Ascending aorta (tissue), 2 donors: ENCODE measurements around the gene STK4. TPM values are rescaled to one million over a fixed set of nuclear protein-coding genes. Genes with fewer than 3 reads are reported as not detected.

Experiments used
- DNase-seq, 2 donors: peaks; one replicate each; pipeline ENCODE4 v3.0.0-alpha.2; 2019; ENCODE audit warnings: low spot score in 2 of 2
- H3K27ac ChIP-seq, 2 donors: fragments of 200-600 bp; sonication (generic); one replicate each; pipeline ENCODE4 v1.5.1; 2016 to 2017; ENCODE audit warnings: mild to moderate bottlenecking in 1 of 2
- H3K27me3 ChIP-seq: fragments of 200-600 bp; sonication (generic); one replicate; pipeline ENCODE4 v1.5.1; 2017
- H3K36me3 ChIP-seq, 2 donors: fragments of 200-600 bp; sonication (generic); one replicate each; pipeline ENCODE4 v1.5.1; 2016
- H3K4me1 ChIP-seq, 2 donors: fragments of 200-600 bp; sonication (generic); one replicate each; pipeline ENCODE4 v1.5.1; 2016 to 2017; ENCODE audit warnings: mild to moderate bottlenecking in 1 of 2
- H3K4me3 ChIP-seq, 2 donors: fragments of 200-600 bp; sonication (generic); one replicate each; pipeline ENCODE4 v1.5.1; 2016 to 2017; ENCODE audit warnings: mild to moderate bottlenecking in 1 of 2
- H3K9me3 ChIP-seq, 2 donors: fragments of 200-600 bp; sonication (generic); one replicate each; pipeline ENCODE4 v1.5.1; 2016
- intact Hi-C: fragments of 100-400 bp; cut with DNase I; formaldehyde crosslinking; loops from one replicate; pipeline ENCODE4 v1.15.1; 2023
- total RNA-seq: library from RNA; depleted of rRNA; stranded (reverse); fragments of >200 nt; gene quantifications from one replicate; pipeline ENCODE4 v1.1.0, GENCODE V29; 2016
- TF ChIP-seq, protein P1 (sequence below), 3 experiments: fragments of 200-600 bp in 2 of 3; fragments of 450-650 bp in 1 of 3; sonication (generic) in 2 of 3; IDR thresholded peaks; one replicate each; pipeline ENCODE4 v1.5.1; 2016 to 2019; ENCODE audit warnings: antibody characterized with exemption in 3 of 3, mild to moderate bottlenecking in 1 of 3, moderate library complexity in 1 of 3

The STK4 gene
- total RNA-seq, 1 donor from 2014 or later: 20.6 TPM

GRCh38 chr20:45038745-45039474 lies 72.6 kb downstream of the STK4 start:
- Histone ChIP-seq H3K36me3 (no peaks in the 10 kb centered on the region), H3K9me3 (no peaks in the 10 kb centered on the region), H3K27ac (no peak overlapping the region), H3K4me3 (no peak overlapping the region), H3K4me1 (peaks cover 2 to 8% of the 10 kb centered on the region in 2 donors), H3K27me3 (no peaks in the 10 kb centered on the region)
- TF ChIP-seq, protein P1, sequence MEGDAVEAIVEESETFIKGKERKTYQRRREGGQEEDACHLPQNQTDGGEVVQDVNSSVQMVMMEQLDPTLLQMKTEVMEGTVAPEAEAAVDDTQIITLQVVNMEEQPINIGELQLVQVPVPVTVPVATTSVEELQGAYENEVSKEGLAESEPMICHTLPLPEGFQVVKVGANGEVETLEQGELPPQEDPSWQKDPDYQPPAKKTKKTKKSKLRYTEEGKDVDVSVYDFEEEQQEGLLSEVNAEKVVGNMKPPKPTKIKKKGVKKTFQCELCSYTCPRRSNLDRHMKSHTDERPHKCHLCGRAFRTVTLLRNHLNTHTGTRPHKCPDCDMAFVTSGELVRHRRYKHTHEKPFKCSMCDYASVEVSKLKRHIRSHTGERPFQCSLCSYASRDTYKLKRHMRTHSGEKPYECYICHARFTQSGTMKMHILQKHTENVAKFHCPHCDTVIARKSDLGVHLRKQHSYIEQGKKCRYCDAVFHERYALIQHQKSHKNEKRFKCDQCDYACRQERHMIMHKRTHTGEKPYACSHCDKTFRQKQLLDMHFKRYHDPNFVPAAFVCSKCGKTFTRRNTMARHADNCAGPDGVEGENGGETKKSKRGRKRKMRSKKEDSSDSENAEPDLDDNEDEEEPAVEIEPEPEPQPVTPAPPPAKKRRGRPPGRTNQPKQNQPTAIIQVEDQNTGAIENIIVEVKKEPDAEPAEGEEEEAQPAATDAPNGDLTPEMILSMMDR (IDR thresholded peaks at IDR 0.05): no peak
- no peak for DNase-seq
- intact Hi-C loops: no loop called here

GRCh38 chr20:45039475-45039820 lies 73.1 kb downstream of the STK4 start:
- Histone ChIP-seq H3K36me3 (no peaks in the 10 kb centered on the region), H3K4me3 (no peak overlapping the region), H3K27ac (no peak overlapping the region), H3K4me1 (peaks cover 2 to 8% of the 10 kb centered on the region in 2 donors), H3K27me3 (no peaks in the 10 kb centered on the region), H3K9me3 (no peaks in the 10 kb centered on the region)
- DNase-seq: no peak
- TF ChIP-seq, protein P1 (IDR thresholded peaks at IDR 0.05): no peak
- intact Hi-C loops: no loop called here

- TF ChIP-seq, protein P1 (IDR thresholded peaks at IDR 0.05): no peak
- H3K4me3 ChIP-seq: no peak overlapping the region
- DNase-seq: no peak
- H3K27me3 ChIP-seq: no peaks in the 10 kb centered on the region
- peaks cover 0 to 4% of the 10 kb centered on the region in 2 donors for H3K36me3 ChIP-seq
- no peaks in the 10 kb centered on the region for H3K9me3 ChIP-seq
- H3K27ac ChIP-seq: no peak overlapping the region
- peaks cover 2 to 8% of the 10 kb centered on the region in 2 donors for H3K4me1 ChIP-seq
- intact Hi-C loops: no loop called here
Measured at GRCh38 chr20:45041464-45042337, 75.4 kb downstream of the STK4 start.

DNA sequence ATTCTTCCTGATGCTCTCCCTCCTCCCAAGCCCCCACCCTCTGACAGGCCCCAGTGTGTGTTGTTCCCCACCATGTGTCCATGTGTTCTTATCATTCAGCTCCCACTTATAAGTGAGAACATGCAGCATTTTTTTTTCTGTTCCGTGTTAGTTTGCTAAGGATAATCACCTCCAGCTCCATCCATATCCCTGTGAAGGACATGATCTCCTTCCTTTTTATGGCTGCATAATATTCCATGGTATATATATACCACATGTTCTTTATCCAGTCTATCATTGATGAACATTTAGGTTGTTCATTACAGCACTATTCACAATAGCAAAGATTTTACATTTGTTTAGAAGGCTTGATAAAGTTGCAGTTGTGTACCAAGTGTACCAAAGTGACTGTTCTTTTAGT lies 76.7 kb downstream of the STK4 start:
- H3K36me3 ChIP-seq: peaks cover 0 to 4% of the 10 kb centered on the region in 2 donors
- no peak overlapping the region for H3K27ac ChIP-seq
- H3K27me3 ChIP-seq: no peaks in the 10 kb centered on the region
- intact Hi-C loops: no loop called here
- H3K4me1 ChIP-seq: peaks cover 0 to under 1% of the 10 kb centered on the region in 2 donors
- DNase-seq: no peak
- no peaks in the 10 kb centered on the region for H3K9me3 ChIP-seq
- TF ChIP-seq, protein P1 (IDR thresholded peaks at IDR 0.05): no peak
- no peak overlapping the region for H3K4me3 ChIP-seq

GRCh38 chr20:45044084-45044573 lies 77.8 kb downstream of the STK4 start:
- no peaks in the 10 kb centered on the region for H3K4me1 ChIP-seq
- H3K36me3 ChIP-seq: peaks cover 0 to 4% of the 10 kb centered on the region in 2 donors
- DNase-seq: no peak
- H3K27ac ChIP-seq: no peak overlapping the region
- TF ChIP-seq, protein P1 (IDR thresholded peaks at IDR 0.05): peak; percentile 33 to 90 (median 82)
- H3K27me3 ChIP-seq: no peaks in the 10 kb centered on the region
- H3K4me3 ChIP-seq: no peak overlapping the region
- intact Hi-C loops: loop anchor here (2.0 kb wide), 2 partner anchors 53 to 247 kb away; no protein-coding TSS in a partner anchor
- no peaks in the 10 kb centered on the region for H3K9me3 ChIP-seq
